ENCODE data around the gene ROCK2. TPM values are rescaled to one million over a fixed set of nuclear protein-coding genes. Genes with fewer than 3 reads are reported as not detected.
A peak's percentile ranks its signal among the peaks of the same experiment; 100 is the strongest.
"Not testable (repeated sequence)": the region's sequence is repeated elsewhere in the genome, so short reads cannot be mapped to it uniquely, and the experiment has no call there.

Gene ROCK2
- total RNA-seq, 2 experiments from 2014 or later: 12.6 to 12.7 TPM

DNA sequence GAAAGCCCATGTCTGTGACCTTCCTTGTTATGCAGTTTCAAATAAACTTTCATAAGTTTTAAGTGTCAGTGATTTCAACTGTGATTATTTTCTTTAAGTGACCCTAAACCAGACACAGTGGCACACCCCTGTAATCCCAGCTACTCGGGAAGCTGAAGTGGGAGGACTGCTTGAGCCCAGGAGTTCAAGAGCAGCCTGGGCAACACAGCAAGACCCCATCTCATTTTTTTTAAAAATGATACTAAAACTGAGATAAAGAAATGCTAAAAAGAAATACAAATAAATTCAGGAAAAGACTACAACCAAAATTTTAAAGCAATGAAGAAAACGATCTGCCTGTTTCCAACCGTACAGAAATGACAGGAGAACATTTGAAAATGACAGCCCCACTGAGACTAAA is 54.2 kb downstream of the ROCK2 start:
- H3K27me3 Mint-ChIP-seq: no peaks in the 10 kb centered on the region
- peaks cover 3% of the 10 kb centered on the region for H3K9me3 Mint-ChIP-seq
- H3K4me3 Mint-ChIP-seq: no peak overlapping the region
- no peak for DNase-seq
- no peak overlapping the region for H3K27ac Mint-ChIP-seq
- H3K4me1 Mint-ChIP-seq: peaks cover 10% of the 10 kb centered on the region
- H3K36me3 Mint-ChIP-seq: peaks cover 15% of the 10 kb centered on the region

GRCh38 chr2:11288431-11288830 is 56.0 kb downstream of the ROCK2 start:
- H3K36me3 Mint-ChIP-seq: peaks cover 28% of the 10 kb centered on the region
- H3K27me3 Mint-ChIP-seq: no peaks in the 10 kb centered on the region
- H3K27ac Mint-ChIP-seq: no peak overlapping the region
- no peak overlapping the region for H3K4me3 Mint-ChIP-seq
- H3K9me3 Mint-ChIP-seq: peaks cover 10% of the 10 kb centered on the region
- peaks cover 10% of the 10 kb centered on the region for H3K4me1 Mint-ChIP-seq
- DNase-seq: no peak

GRCh38 chr2:11286749-11287148 is 57.7 kb downstream of the ROCK2 start:
- no peaks in the 10 kb centered on the region for H3K27me3 Mint-ChIP-seq
- peaks cover 16% of the 10 kb centered on the region for H3K9me3 Mint-ChIP-seq
- H3K27ac Mint-ChIP-seq: no peak overlapping the region
- peaks cover 39% of the 10 kb centered on the region for H3K36me3 Mint-ChIP-seq
- no peak for DNase-seq
- H3K4me3 Mint-ChIP-seq: no peak overlapping the region
- H3K4me1 Mint-ChIP-seq: peaks cover 3% of the 10 kb centered on the region

GRCh38 chr2:11286323-11286722 is 58.1 kb downstream of the ROCK2 start:
- H3K27me3 Mint-ChIP-seq: no peaks in the 10 kb centered on the region
- no peak overlapping the region for H3K4me3 Mint-ChIP-seq
- no peak overlapping the region for H3K27ac Mint-ChIP-seq
- H3K4me1 Mint-ChIP-seq: peaks cover 3% of the 10 kb centered on the region
- no peak for DNase-seq
- H3K9me3 Mint-ChIP-seq: peaks cover 18% of the 10 kb centered on the region
- H3K36me3 Mint-ChIP-seq: peaks cover 43% of the 10 kb centered on the region

- peaks cover 43% of the 10 kb centered on the region for H3K36me3 Mint-ChIP-seq
- peaks cover 18% of the 10 kb centered on the region for H3K9me3 Mint-ChIP-seq
- no peaks in the 10 kb centered on the region for H3K27me3 Mint-ChIP-seq
- peaks cover 6% of the 10 kb centered on the region for H3K4me1 Mint-ChIP-seq
- no peak for DNase-seq
- no peak overlapping the region for H3K4me3 Mint-ChIP-seq
- H3K27ac Mint-ChIP-seq: no peak overlapping the region
Observed at GRCh38 chr2:11285499-11285898, 58.9 kb downstream of the ROCK2 start.

DNA sequence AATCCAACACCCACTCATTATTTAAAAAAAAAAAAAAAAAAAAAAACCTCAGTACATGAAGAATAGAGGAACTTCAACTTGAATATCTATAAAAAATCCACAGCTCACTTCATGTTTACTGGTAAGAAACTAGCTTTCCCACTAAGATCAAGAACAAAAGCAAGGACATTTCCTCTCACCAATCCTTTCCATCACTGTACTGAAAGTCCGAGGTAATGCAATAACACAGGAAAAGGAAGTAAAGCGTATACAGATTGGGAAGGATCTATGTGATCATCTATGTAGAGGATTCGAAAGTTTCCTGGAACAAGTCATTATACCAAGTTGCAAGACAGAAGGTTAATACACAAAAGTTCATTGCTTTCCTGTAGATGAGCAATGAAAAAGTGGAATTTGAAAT is 63.2 kb downstream of the ROCK2 start:
- no peaks in the 10 kb centered on the region for H3K27me3 Mint-ChIP-seq
- no peak overlapping the region for H3K4me3 Mint-ChIP-seq
- peaks cover 16% of the 10 kb centered on the region for H3K9me3 Mint-ChIP-seq
- H3K4me1 Mint-ChIP-seq: peaks cover 3% of the 10 kb centered on the region
- no peak overlapping the region for H3K27ac Mint-ChIP-seq
- DNase-seq: no peak
- peaks cover 54% of the 10 kb centered on the region for H3K36me3 Mint-ChIP-seq

DNA sequence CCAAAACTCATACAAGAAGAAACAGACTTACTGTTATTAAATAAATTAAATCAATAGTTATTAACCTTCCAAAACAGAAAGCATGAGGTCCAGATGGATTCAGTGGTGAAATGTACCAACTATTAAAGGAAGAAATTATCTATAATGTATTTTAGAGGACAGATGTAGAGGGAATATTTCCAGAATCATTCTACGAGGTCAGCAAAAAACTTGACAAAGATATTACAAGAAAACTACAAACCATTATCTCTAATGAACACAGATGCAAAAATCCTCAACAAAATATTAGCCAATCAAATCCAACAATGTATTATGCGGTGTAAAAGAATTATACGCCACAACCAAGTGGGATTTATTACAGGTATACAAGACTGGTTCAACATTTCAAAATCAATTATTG is 63.7 kb downstream of the ROCK2 start:
- H3K4me1 Mint-ChIP-seq: peaks cover 7% of the 10 kb centered on the region
- peaks cover 15% of the 10 kb centered on the region for H3K9me3 Mint-ChIP-seq
- no peak overlapping the region for H3K4me3 Mint-ChIP-seq
- peaks cover 53% of the 10 kb centered on the region for H3K36me3 Mint-ChIP-seq
- H3K27me3 Mint-ChIP-seq: no peaks in the 10 kb centered on the region
- no peak for DNase-seq
- H3K27ac Mint-ChIP-seq: no peak overlapping the region

DNA sequence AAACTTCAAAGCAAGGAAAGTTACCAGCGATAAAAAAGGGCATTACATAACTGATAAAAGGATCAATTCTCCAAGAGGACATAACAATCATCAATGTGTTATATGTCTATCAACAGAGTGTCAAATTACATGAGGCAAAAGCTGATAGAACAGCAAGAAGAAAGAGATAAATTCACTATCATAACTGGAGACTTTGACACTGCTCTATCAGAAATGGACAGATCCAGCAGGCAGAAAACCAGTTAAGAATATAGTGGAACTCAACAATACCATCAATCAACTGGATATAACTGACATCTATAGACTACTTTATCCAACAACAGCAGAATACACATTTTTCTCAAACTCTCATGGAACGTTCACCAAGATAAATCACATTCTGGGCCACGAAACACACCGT is 65.0 kb downstream of the ROCK2 start:
- no peaks in the 10 kb centered on the region for H3K27me3 Mint-ChIP-seq
- peaks cover 48% of the 10 kb centered on the region for H3K36me3 Mint-ChIP-seq
- DNase-seq: no peak
- H3K4me1 Mint-ChIP-seq: peaks cover 11% of the 10 kb centered on the region
- peaks cover 13% of the 10 kb centered on the region for H3K9me3 Mint-ChIP-seq
- H3K4me3 Mint-ChIP-seq: no peak overlapping the region
- H3K27ac Mint-ChIP-seq: no peak overlapping the region

DNA sequence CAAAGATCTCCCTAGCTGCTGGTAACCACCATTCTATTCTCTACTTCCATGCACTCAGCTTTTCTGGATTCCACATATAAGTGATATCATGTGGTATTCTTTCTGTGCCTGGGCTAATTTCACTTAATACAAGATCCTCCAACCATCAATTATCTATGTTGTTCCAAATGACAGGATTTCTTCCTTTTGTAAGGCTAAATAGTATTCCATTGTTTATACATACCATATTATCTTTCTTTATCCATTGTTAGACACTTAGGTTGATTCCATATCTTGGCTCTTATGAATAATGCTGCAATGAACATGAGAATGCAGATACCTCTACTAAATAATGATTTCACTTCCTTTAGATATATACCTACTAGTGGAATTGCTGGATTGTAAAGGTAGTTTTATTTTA is 66.2 kb downstream of the ROCK2 start:
- H3K27ac Mint-ChIP-seq: no peak overlapping the region

DNA sequence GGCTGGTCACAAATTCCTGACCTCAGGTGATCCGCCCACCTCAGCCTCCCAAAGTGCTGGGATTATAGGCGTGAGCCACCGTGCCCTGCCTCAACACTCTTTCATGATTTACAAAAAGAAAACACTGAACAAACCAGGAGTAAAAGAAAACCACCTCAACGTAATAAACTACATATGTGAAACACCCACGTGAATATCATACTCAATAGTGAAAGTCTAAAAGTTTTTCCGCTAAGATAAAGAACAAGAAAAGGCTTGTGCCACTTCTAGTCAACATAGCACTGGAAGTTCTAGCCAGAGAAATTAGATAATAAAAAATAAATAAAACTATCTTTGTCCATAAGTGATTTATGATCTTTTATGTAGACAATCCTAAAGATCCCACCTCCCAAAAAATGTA is 68.5 kb downstream of the ROCK2 start:
- no peak overlapping the region for H3K4me3 Mint-ChIP-seq

More for the DNA sequence above, 66.2 kb downstream of the ROCK2 start:
- H3K36me3 Mint-ChIP-seq: peaks cover 46% of the 10 kb centered on the region
- H3K9me3 Mint-ChIP-seq: peaks cover 11% of the 10 kb centered on the region
- DNase-seq: no peak
- peaks cover 14% of the 10 kb centered on the region for H3K4me1 Mint-ChIP-seq
- H3K27me3 Mint-ChIP-seq: no peaks in the 10 kb centered on the region
- no peak overlapping the region for H3K4me3 Mint-ChIP-seq

GRCh38 chr2:11270891-11271290 is 73.5 kb downstream of the ROCK2 start:
- Mint-ChIP-seq H3K4me3 (no peak overlapping the region), H3K36me3 (peaks cover 38% of the 10 kb centered on the region)
- no peak for DNase-seq

More for the DNA sequence above, 68.5 kb downstream of the ROCK2 start:
- H3K36me3 Mint-ChIP-seq: peaks cover 33% of the 10 kb centered on the region
- no peak for DNase-seq
- H3K4me1 Mint-ChIP-seq: peaks cover 19% of the 10 kb centered on the region
- peaks cover 2% of the 10 kb centered on the region for H3K9me3 Mint-ChIP-seq
- no peaks in the 10 kb centered on the region for H3K27me3 Mint-ChIP-seq
- H3K27ac Mint-ChIP-seq: no peak overlapping the region

DNA sequence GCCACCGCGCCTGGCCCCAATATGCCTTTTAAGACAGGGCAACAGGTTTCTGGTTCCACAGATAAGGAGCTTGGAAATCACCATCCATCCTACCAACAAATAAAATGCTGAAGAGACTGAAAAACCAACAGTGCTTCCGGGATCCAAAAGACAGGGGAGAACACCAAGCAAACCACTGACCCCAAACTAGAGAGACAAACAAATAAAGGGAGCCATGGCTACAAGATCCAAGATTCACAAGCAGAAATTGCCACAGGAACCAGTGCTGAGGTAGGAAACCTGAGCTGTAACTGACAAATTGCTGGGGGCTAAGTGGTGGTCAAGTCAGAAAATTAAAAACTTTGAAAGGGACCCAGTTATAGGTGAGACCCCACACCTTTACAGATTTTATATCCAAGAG is 76.5 kb downstream of the ROCK2 start:
- H3K36me3 Mint-ChIP-seq: peaks cover 27% of the 10 kb centered on the region

More at GRCh38 chr2:11270891-11271290, 73.5 kb downstream of the ROCK2 start:
- Mint-ChIP-seq H3K9me3 (peaks cover 7% of the 10 kb centered on the region), H3K27me3 (no peaks in the 10 kb centered on the region), H3K4me1 (peaks cover 20% of the 10 kb centered on the region), H3K27ac (peak overlapping the region; percentile 38)

GRCh38 chr2:11264818-11265217 is 79.6 kb downstream of the ROCK2 start:
- H3K9me3 Mint-ChIP-seq: peaks cover 5% of the 10 kb centered on the region
- H3K4me1 Mint-ChIP-seq: no peaks in the 10 kb centered on the region
- DNase-seq: no peak
- H3K4me3 Mint-ChIP-seq: no peak overlapping the region
- H3K27me3 Mint-ChIP-seq: no peaks in the 10 kb centered on the region
- no peak overlapping the region for H3K27ac Mint-ChIP-seq
- peaks cover 21% of the 10 kb centered on the region for H3K36me3 Mint-ChIP-seq

More for the DNA sequence above, 76.5 kb downstream of the ROCK2 start:
- Mint-ChIP-seq H3K4me3 (no peak overlapping the region), H3K27ac (no peak overlapping the region), H3K27me3 (no peaks in the 10 kb centered on the region), H3K9me3 (peaks cover 5% of the 10 kb centered on the region), H3K4me1 (peaks cover 10% of the 10 kb centered on the region)
- DNase-seq: no peak

DNA sequence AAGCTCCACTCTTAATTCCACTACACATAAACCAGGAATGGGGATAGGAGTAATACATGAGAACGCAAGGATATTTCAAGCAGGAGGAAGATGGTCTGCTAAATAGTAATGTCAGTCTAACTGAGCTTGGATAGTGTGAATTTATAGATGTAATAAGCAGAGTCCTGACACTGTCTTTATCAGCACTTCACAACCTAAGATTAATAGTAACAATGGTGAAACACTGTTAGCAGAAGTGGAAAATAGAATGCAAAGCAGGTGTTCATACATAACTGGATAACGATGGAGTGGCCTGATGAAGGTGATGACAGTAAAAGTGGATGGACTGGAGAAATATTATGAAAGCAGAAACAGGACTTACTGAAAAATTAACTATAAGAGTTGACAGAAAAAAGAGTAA is 80.4 kb downstream of the ROCK2 start:
- H3K9me3 Mint-ChIP-seq: peaks cover 2% of the 10 kb centered on the region
- H3K27ac Mint-ChIP-seq: no peak overlapping the region
- no peaks in the 10 kb centered on the region for H3K4me1 Mint-ChIP-seq
- H3K27me3 Mint-ChIP-seq: no peaks in the 10 kb centered on the region
- no peak overlapping the region for H3K4me3 Mint-ChIP-seq
- H3K36me3 Mint-ChIP-seq: peaks cover 15% of the 10 kb centered on the region
- no peak for DNase-seq

DNA sequence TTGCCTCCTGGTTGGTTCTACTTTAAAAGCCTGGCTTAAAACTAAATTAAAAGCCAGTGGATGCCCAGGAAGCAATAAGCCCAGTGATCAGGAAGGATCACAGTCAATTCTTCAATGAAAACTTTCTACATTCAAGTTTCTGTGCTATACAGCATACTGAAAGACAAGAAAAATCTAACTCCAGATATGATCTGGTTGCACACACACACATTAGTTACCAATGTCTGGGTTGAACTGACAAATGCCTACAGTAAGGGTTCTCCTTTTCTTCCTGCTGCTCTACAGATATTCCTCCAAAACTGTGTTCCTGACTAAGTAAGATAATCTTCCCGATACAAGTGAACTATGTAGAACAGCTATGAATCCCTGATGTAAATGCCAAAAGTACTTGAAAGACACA is 81.3 kb downstream of the ROCK2 start:
- Mint-ChIP-seq H3K4me1 (no peaks in the 10 kb centered on the region), H3K27ac (no peak overlapping the region), H3K4me3 (no peak overlapping the region), H3K36me3 (peaks cover 11% of the 10 kb centered on the region), H3K9me3 (no peaks in the 10 kb centered on the region), H3K27me3 (no peaks in the 10 kb centered on the region)
- no peak for DNase-seq

- H3K27me3 Mint-ChIP-seq, H3K9me3 Mint-ChIP-seq, DNase-seq, H3K4me3 Mint-ChIP-seq, H3K4me1 Mint-ChIP-seq, H3K27ac Mint-ChIP-seq: not testable (repeated sequence)
- H3K36me3 Mint-ChIP-seq: peaks cover 11% of the 10 kb centered on the region
Observed at GRCh38 chr2:11262438-11262837, 82.0 kb downstream of the ROCK2 start.

GRCh38 chr2:11261564-11261963 is 82.9 kb downstream of the ROCK2 start:
- not testable (repeated sequence) for H3K4me1 Mint-ChIP-seq, H3K9me3 Mint-ChIP-seq, H3K27me3 Mint-ChIP-seq, DNase-seq, H3K27ac Mint-ChIP-seq, H3K4me3 Mint-ChIP-seq
- peaks cover 15% of the 10 kb centered on the region for H3K36me3 Mint-ChIP-seq
